ENCODE results near the gene UTS2.

Gene UTS2

GRCh38 chr1:7863756-7864328 is 11.0 kb upstream of the UTS2 start:
- no peak for TF ChIP-seq CTCF (IDR thresholded peaks at IDR 0.05)
- DNase-seq (ENCODE audit: low spot score) = no peak
- no peak overlapping the region for H3K27ac ChIP-seq

GRCh38 chr1:7862211-7863060 is 9.6 kb upstream of the UTS2 start:
- TF ChIP-seq CTCF (IDR thresholded peaks at IDR 0.05) = no peak
- H3K4me3 ChIP-seq = no peak overlapping the region
- DNase-seq (ENCODE audit: low spot score) = no peak
- no peak overlapping the region for H3K27ac ChIP-seq

More at GRCh38 chr1:7863756-7864328, 11.0 kb upstream of the UTS2 start:
- H3K4me3 ChIP-seq = no peak overlapping the region

- Histone ChIP-seq H3K4me3 (no peak overlapping the region), H3K27ac (no peak overlapping the region)
- TF ChIP-seq CTCF (IDR thresholded peaks at IDR 0.05) = no peak
- no peak for DNase-seq (ENCODE audit: low spot score)
Observed at GRCh38 chr1:7861452-7861851, 8.6 kb upstream of the UTS2 start.

GRCh38 chr1:7860130-7860529 is 7.3 kb upstream of the UTS2 start:
- Histone ChIP-seq H3K27ac (no peak overlapping the region), H3K4me3 (no peak overlapping the region)
- no peak for TF ChIP-seq CTCF (IDR thresholded peaks at IDR 0.05)
- DNase-seq (ENCODE audit: low spot score) = no peak

- no peak for TF ChIP-seq CTCF (IDR thresholded peaks at IDR 0.05)
- no peak overlapping the region for H3K4me3 ChIP-seq
- DNase-seq (ENCODE audit: low spot score) = no peak
- H3K27ac ChIP-seq = no peak overlapping the region
Observed at GRCh38 chr1:7859406-7859805, 6.5 kb upstream of the UTS2 start.

GRCh38 chr1:7857985-7858384 is 5.1 kb upstream of the UTS2 start:
- H3K27ac ChIP-seq = no peak overlapping the region
- no peak for TF ChIP-seq CTCF (IDR thresholded peaks at IDR 0.05)
- DNase-seq (ENCODE audit: low spot score) = no peak
- H3K4me3 ChIP-seq = no peak overlapping the region

- Histone ChIP-seq H3K4me3 (no peak overlapping the region), H3K27ac (no peak overlapping the region)
- no peak for TF ChIP-seq CTCF (IDR thresholded peaks at IDR 0.05)
- no peak for DNase-seq (ENCODE audit: low spot score)
Observed at GRCh38 chr1:7857000-7857399, 4.1 kb upstream of the UTS2 start.
